Right lobe of liver (tissue), 6 donors: ENCODE measurements around the gene USP19. TPM values are rescaled to one million over a fixed set of nuclear protein-coding genes. Genes with fewer than 3 reads are reported as not detected.

ENCODE experiments used
- ATAC-seq, 4 donors: fragments of 200-7000 bp; cut with Tn5 transposase; one replicate each; pipeline ENCODE4 v1.9.1; 2020; ENCODE audit warnings: mild to moderate bottlenecking in 4 of 4, moderate library complexity in 4 of 4
- DNase-seq, 3 donors: peaks; one replicate each; pipeline ENCODE4 v3.0.0-alpha.2; 2020
- H3K27ac ChIP-seq, 3 donors: fragments of 200-600 bp; one replicate each; pipeline ENCODE4 v1.8.0; 2022
- H3K27me3 ChIP-seq, 2 donors: fragments of 200-600 bp; one replicate each; pipeline ENCODE4 v1.8.0; 2022
- H3K36me3 ChIP-seq, 4 donors: fragments of 200-600 bp; sonication (generic) in 1 of 4; one replicate each; pipeline versions ENCODE4 v1.5.1 to v1.8.0; 2017 to 2022; ENCODE audit warnings: control low read depth in 1 of 4
- H3K4me1 ChIP-seq, 4 donors: fragments of 200-600 bp; sonication (generic) in 1 of 4; one replicate each; pipeline versions ENCODE4 v1.5.1 to v1.8.0; 2017 to 2022; ENCODE audit warnings: control low read depth in 1 of 4
- H3K4me3 ChIP-seq, 3 donors: fragments of 200-600 bp; one replicate each; pipeline ENCODE4 v1.8.0; 2022
- H3K9me3 ChIP-seq, 4 donors: fragments of 200-600 bp; sonication (generic) in 1 of 4; one replicate each; pipeline versions ENCODE4 v1.5.1 to v1.8.0; 2017 to 2022; ENCODE audit warnings: control low read depth in 1 of 4
- POLR2A ChIP-seq: fragments of 450-650 bp; IDR thresholded peaks from one replicate; pipeline ENCODE4 v1.6.1; 2017; ENCODE audit warnings: antibody characterized with exemption, mild to moderate bottlenecking
- WGBS: methylation state at CpG from one replicate; pipeline ENCODE4 v1.1.6; 2018; ENCODE audit warnings: low coverage, low lambda C conversion rate; ENCODE audit not compliant: insufficient coverage; ENCODE audit errors: missing lambda C conversion rate; 5-methylcytosine and 5-hydroxymethylcytosine counted together
- intact Hi-C, 2 donors: fragments of 100-400 bp; cut with DNase I; formaldehyde crosslinking; loops; one replicate each; pipeline versions ENCODE4 v1.11.2 to v1.14.1; 2022
- total RNA-seq, 6 experiments: library from RNA; depleted of rRNA in 2 of 6; stranded (reverse); fragments of >200 nt in 2 of 6; fragmentation: NEBNext Ultra II Directional in 3 of 6; extraction: Animal tissue kit (Norgen Biotek cat#: 25700) in 3 of 6; gene quantifications; one replicate each; pipeline versions ENCODE4 v1.1.0 to v1.2.4, GENCODE V29; 2016 to 2023
- TF ChIP-seq, protein P1 (sequence below), 4 donors: fragments of 200-600 bp in 3 of 4; fragments of 450-650 bp in 1 of 4; IDR thresholded peaks; one replicate each; pipeline versions ENCODE4 v1.5.1 to v1.8.0; 2016 to 2022; ENCODE audit warnings: antibody characterized with exemption in 4 of 4, mild to moderate bottlenecking in 2 of 4
- donor health status: DM: no; HTN: yes; CAD: no.
- donor health status: DM: no; HTN: no; CAD: no.
- donor health status: DM: no; HTN: no; CAD: no.
- donor health status: DM: no; HTN: yes; CAD: no.
- donor health status: DM: no; HTN: yes; CAD: no.

USP19 gene
- total RNA-seq, 6 experiments from 2014 or later = 28.0 to 39.0 (median 34.1) TPM

DNA sequence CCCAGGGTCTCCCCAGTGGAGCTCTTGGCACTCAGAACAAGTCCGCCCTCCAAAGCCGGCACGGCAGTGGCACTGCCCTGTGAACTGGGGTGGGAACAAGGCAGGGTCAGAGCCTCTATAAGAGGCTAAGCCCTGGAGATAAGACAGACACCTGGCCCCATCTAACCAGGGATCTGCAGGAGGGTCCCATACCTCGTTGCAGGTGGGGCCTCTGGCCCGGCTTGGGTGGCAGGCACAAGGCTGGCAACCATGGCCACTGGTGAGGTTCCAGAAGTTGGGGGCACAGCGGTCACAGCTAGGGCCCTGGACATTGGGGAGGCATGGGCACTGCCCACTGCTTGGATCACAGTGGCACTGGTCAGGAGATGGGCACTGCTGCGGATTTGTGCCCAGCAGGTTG lies 3.6 kb upstream of the USP19 start:
- TF ChIP-seq, protein P1, sequence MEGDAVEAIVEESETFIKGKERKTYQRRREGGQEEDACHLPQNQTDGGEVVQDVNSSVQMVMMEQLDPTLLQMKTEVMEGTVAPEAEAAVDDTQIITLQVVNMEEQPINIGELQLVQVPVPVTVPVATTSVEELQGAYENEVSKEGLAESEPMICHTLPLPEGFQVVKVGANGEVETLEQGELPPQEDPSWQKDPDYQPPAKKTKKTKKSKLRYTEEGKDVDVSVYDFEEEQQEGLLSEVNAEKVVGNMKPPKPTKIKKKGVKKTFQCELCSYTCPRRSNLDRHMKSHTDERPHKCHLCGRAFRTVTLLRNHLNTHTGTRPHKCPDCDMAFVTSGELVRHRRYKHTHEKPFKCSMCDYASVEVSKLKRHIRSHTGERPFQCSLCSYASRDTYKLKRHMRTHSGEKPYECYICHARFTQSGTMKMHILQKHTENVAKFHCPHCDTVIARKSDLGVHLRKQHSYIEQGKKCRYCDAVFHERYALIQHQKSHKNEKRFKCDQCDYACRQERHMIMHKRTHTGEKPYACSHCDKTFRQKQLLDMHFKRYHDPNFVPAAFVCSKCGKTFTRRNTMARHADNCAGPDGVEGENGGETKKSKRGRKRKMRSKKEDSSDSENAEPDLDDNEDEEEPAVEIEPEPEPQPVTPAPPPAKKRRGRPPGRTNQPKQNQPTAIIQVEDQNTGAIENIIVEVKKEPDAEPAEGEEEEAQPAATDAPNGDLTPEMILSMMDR (IDR thresholded peaks at IDR 0.05) = no peak
- TF ChIP-seq POLR2A = no peak
- H3K9me3 ChIP-seq = no peaks in the 10 kb centered on the region
- peaks cover 0 to 36% (median 7%) of the 10 kb centered on the region in 4 donors for H3K36me3 ChIP-seq
- H3K27ac ChIP-seq = no peak overlapping the region
- no peaks in the 10 kb centered on the region for H3K27me3 ChIP-seq
- H3K4me3 ChIP-seq = no peak overlapping the region
- WGBS = no CpG with 5 or more reads among the region's 7 CpGs
- DNase-seq (no peak), ATAC-seq (no peak)
- intact Hi-C loops = no loop called here
- H3K4me1 ChIP-seq = peaks cover 0 to 8% (median 5%) of the 10 kb centered on the region in 4 donors

DNA sequence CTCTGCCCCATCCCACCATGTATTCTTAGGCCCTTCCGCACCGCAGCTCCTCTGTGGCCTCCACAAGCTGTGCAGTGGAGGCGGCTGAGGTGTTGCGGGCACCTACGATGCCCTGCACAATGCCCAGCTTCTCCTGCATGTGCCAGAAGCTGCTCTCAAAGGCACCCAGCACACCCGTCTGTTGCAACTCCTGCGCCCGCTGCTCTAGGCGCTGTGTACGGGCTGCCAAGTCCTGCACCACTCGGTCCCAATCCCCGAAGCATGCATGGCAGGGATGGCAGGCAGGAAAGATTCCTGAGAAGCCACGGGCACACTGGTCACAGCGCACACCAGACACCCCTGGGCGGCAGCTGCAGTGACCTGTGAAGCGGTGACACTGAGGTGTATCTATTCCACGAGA lies 3.1 kb upstream of the USP19 start:
- TF ChIP-seq, protein P1 (IDR thresholded peaks at IDR 0.05) = no peak
- TF ChIP-seq POLR2A = no peak
- no peak overlapping the region for H3K27ac ChIP-seq
- DNase-seq = no peak

GRCh38 chr3:49122886-49123545 lies 2.4 kb upstream of the USP19 start:
- Histone ChIP-seq H3K36me3 (peaks cover under 1 to 41% (median 11%) of the 10 kb centered on the region in 4 donors), H3K4me1 (peaks cover 0 to 11% (median 6%) of the 10 kb centered on the region in 4 donors), H3K27ac (no peak overlapping the region), H3K27me3 (no peaks in the 10 kb centered on the region), H3K4me3 (no peak overlapping the region), H3K9me3 (no peaks in the 10 kb centered on the region)
- 92% methylated on average over 5 of the region's 17 CpGs for WGBS
- intact Hi-C loops = no loop called here
- DNase-seq (no peak), ATAC-seq (no peak)
- no peak for TF ChIP-seq POLR2A
- TF ChIP-seq, protein P1 (IDR thresholded peaks at IDR 0.05) = no peak

More for the DNA sequence above, 3.1 kb upstream of the USP19 start:
- ATAC-seq = no peak
- intact Hi-C loops = no loop called here
- Histone ChIP-seq H3K4me1 (peaks cover 0 to 11% (median 6%) of the 10 kb centered on the region in 4 donors), H3K4me3 (no peak overlapping the region), H3K9me3 (no peaks in the 10 kb centered on the region), H3K36me3 (peaks cover 0 to 36% (median 8%) of the 10 kb centered on the region in 4 donors), H3K27me3 (no peaks in the 10 kb centered on the region)
- WGBS = 87% methylated on average over 5 of the region's 17 CpGs

- TF ChIP-seq POLR2A = no peak
- TF ChIP-seq, protein P1 (IDR thresholded peaks at IDR 0.05) = no peak
- intact Hi-C loops = no loop called here
- ATAC-seq = no peak
- no peak for DNase-seq
- Histone ChIP-seq H3K36me3 (peaks cover 4 to 47% (median 15%) of the 10 kb centered on the region in 4 donors), H3K27ac (no peak overlapping the region), H3K9me3 (no peaks in the 10 kb centered on the region), H3K27me3 (no peaks in the 10 kb centered on the region), H3K4me3 (no peak overlapping the region), H3K4me1 (peaks cover 0 to 11% (median 6%) of the 10 kb centered on the region in 4 donors)
- no CpG with 5 or more reads among the region's 7 CpGs for WGBS
These were observed 1.8 kb upstream of the USP19 start for GRCh38 chr3:49122451-49122850.
